Neural cell (in vitro differentiated cells): Measurements from ENCODE around the gene PACS1. TPM values are rescaled to one million over a fixed set of nuclear protein-coding genes. Genes with fewer than 3 reads are reported as not detected.

Experiments used
- H2AFZ ChIP-seq: fragments of 200-600, 300-800 bp; sonication (generic), shearing (Covaris generic); 2 replicates; pipeline ENCODE4 v1.6.0; 2014; ENCODE audit warnings: low read depth, mild to moderate bottlenecking, antibody characterized with exemption, low read length, moderate library complexity
- H3F3A ChIP-seq: fragments of 200-600 bp; shearing (Covaris generic); 2 replicates; pipeline ENCODE4 v1.6.1; 2016; ENCODE audit warnings: mild to moderate bottlenecking, moderate library complexity, mixed read lengths, antibody characterized with exemption, low read length; ENCODE audit not compliant: insufficient read depth, poor library complexity, severe bottlenecking
- H3K27ac ChIP-seq: fragments of 200-600, 300-800 bp; sonication (generic), shearing (Covaris generic); 2 replicates; pipeline ENCODE4 v1.5.1; 2014; ENCODE audit warnings: mild to moderate bottlenecking, low read length, moderate library complexity
- H3K27me3 ChIP-seq: fragments of 300-800, 200-600 bp; sonication (generic), shearing (Covaris generic); 2 replicates; pipeline ENCODE4 v1.6.0; 2014; ENCODE audit warnings: mild to moderate bottlenecking, low read depth, low read length, moderate library complexity; ENCODE audit not compliant: insufficient read depth
- H3K36me3 ChIP-seq: fragments of 300-800, 200-600 bp; sonication (generic), shearing (Covaris generic); 2 replicates; pipeline ENCODE4 v1.5.1; 2014; ENCODE audit warnings: mild to moderate bottlenecking, antibody characterized with exemption, low read length, moderate library complexity; ENCODE audit not compliant: insufficient read depth
- H3K4me2 ChIP-seq: fragments of 300-800, 200-600 bp; sonication (generic), shearing (Covaris generic); 2 replicates; pipeline ENCODE4 v1.6.0; 2014; ENCODE audit warnings: mild to moderate bottlenecking, low read length
- H3K4me3 ChIP-seq: fragments of 300-800, 200-600 bp; sonication (generic), shearing (Covaris generic); 2 replicates; pipeline ENCODE4 v1.5.1; 2014; ENCODE audit warnings: mild to moderate bottlenecking, low read length, moderate library complexity
- H3K79me2 ChIP-seq: fragments of 200-600 bp; shearing (Covaris generic); replicated peaks from 2 replicates; pipeline ENCODE4 v1.6.0; 2014; ENCODE audit warnings: mild to moderate bottlenecking, low read length, moderate library complexity; ENCODE audit not compliant: insufficient read depth
- H3K9ac ChIP-seq: fragments of 300-800, 200-600 bp; sonication (generic), shearing (Covaris generic); 2 replicates; pipeline ENCODE4 v1.6.1; 2016; ENCODE audit warnings: mild to moderate bottlenecking, low read length, mixed read lengths
- H3K9me2 ChIP-seq: fragments of 200-600 bp; shearing (Covaris generic); 2 replicates; pipeline ENCODE4 v1.6.1; 2016; ENCODE audit warnings: mild to moderate bottlenecking, low read length, mixed read lengths; ENCODE audit not compliant: insufficient read depth
- H3K9me3 ChIP-seq: fragments of 200-600, 300-800 bp; sonication (generic), shearing (Covaris generic); 2 replicates; pipeline ENCODE4 v1.6.1; 2016; ENCODE audit warnings: mild to moderate bottlenecking, mixed run types, low read length, moderate library complexity, mixed read lengths
- H4K20me1 ChIP-seq: fragments of 200-600 bp; shearing (Covaris generic); 2 replicates; pipeline ENCODE4 v1.6.1; 2016; ENCODE audit warnings: mild to moderate bottlenecking, mixed run types; ENCODE audit not compliant: insufficient read depth
- CTCF ChIP-seq: fragments of 450-650 bp; IDR thresholded peaks from 2 replicates; pipeline ENCODE4 v1.5.1; 2014; ENCODE audit warnings: antibody characterized with exemption, mild to moderate bottlenecking, moderate library complexity; ENCODE audit not compliant: poor library complexity, severe bottlenecking
- EP300 ChIP-seq: fragments of 450-650 bp; conservative IDR thresholded peaks from 2 replicates; pipeline ENCODE4 v1.6.1; 2014; ENCODE audit warnings: antibody characterized with exemption, mild to moderate bottlenecking, moderate library complexity; ENCODE audit not compliant: poor library complexity, severe bottlenecking
- EZH2 ChIP-seq: fragments of 200-600, 300-800 bp; shearing (Covaris generic), sonication (generic); IDR thresholded peaks from 2 replicates; pipeline ENCODE4 v1.6.1; 2014; ENCODE audit warnings: antibody characterized with exemption, low read length, borderline replicate concordance, mild to moderate bottlenecking; ENCODE audit not compliant: insufficient read depth, poor library complexity, severe bottlenecking
- MXI1 ChIP-seq: fragments of 450-650 bp; conservative IDR thresholded peaks from 2 replicates; pipeline ENCODE4 v1.6.1; 2014; ENCODE audit warnings: antibody characterized with exemption, mild to moderate bottlenecking; ENCODE audit not compliant: poor library complexity, severe bottlenecking
- POLR2AphosphoS5 ChIP-seq: IDR thresholded peaks from 2 replicates; pipeline ENCODE4 v1.6.1; 2012
- RAD21 ChIP-seq: fragments of 450-650 bp; conservative IDR thresholded peaks from 2 replicates; pipeline ENCODE4 v1.6.1; 2014; ENCODE audit warnings: antibody characterized with exemption, mild to moderate bottlenecking, moderate library complexity
- REST ChIP-seq: IDR thresholded peaks from 2 replicates; pipeline ENCODE4 v1.6.1; 2012; ENCODE audit warnings: borderline replicate concordance
- SMC3 ChIP-seq: fragments of 450-650 bp; conservative IDR thresholded peaks from 2 replicates; pipeline ENCODE4 v1.6.1; 2014; ENCODE audit warnings: antibody characterized with exemption, mild to moderate bottlenecking, moderate library complexity; ENCODE audit not compliant: poor library complexity
- TAF1 ChIP-seq: IDR thresholded peaks from 2 replicates; pipeline ENCODE4 v1.6.1; 2012; ENCODE audit warnings: low read depth
- polyA plus RNA-seq: library from polyadenylated mRNA; depleted of rRNA; stranded (reverse); fragments of >200 nt; gene quantifications from 2 replicates; pipeline ENCODE4 v1.2.3, GENCODE V29; 2014

Gene PACS1
- polyA plus RNA-seq, 1 donor from 2014 or later = 14.4 TPM

- Histone ChIP-seq H3F3A (no peaks in the 10 kb centered on the region), H3K79me2 (no peaks in the 10 kb centered on the region), H4K20me1 (no peaks in the 10 kb centered on the region), H3K36me3 (no peaks in the 10 kb centered on the region), H3K27ac (peak overlapping the region; percentile 40), H3K9me2 (no peaks in the 10 kb centered on the region), H3K9me3 (no peaks in the 10 kb centered on the region), H2AFZ (no peak overlapping the region), H3K4me3 (peak overlapping the region; percentile 37), H3K4me2 (no peak overlapping the region), H3K9ac (peak overlapping the region; percentile 1), H3K27me3 (no peaks in the 10 kb centered on the region)
- TF ChIP-seq CTCF = peak; percentile 26
- TF ChIP-seq REST = no peak
- no peak for TF ChIP-seq MXI1
- TF ChIP-seq EZH2 = no peak
These were observed 56.9 kb downstream of the PACS1 start for GRCh38 chr11:66126808-66127555.

DNA sequence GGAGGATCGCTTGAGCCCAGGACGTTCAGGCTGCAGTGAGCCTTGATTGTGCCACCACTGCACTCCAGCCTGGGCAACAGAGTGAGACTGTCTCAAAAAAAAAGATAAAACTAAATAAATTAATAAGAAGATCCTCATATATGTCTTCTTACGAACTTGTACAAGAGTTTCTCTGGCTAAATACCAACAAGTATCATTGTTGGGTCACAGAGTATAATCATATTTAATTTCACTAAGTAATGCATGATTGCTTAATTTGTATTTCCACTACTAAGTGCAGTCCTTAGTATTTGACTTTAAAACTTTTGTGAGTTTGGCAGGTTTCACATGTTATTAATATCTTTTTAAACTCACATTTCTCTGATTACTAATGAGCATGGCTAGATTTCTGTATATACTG lies 60.9 kb downstream of the PACS1 start:
- H3K27me3 ChIP-seq = no peaks in the 10 kb centered on the region
- H3K79me2 ChIP-seq = no peaks in the 10 kb centered on the region

GRCh38 chr11:66131937-66132632 lies 62.0 kb downstream of the PACS1 start:
- Histone ChIP-seq H4K20me1 (no peaks in the 10 kb centered on the region), H3F3A (no peaks in the 10 kb centered on the region), H3K9me3 (no peaks in the 10 kb centered on the region), H3K27ac (no peak overlapping the region), H3K9ac (no peak overlapping the region), H3K9me2 (no peaks in the 10 kb centered on the region), H2AFZ (no peak overlapping the region), H3K4me3 (no peak overlapping the region), H3K36me3 (no peaks in the 10 kb centered on the region), H3K79me2 (no peaks in the 10 kb centered on the region), H3K27me3 (no peaks in the 10 kb centered on the region), H3K4me2 (no peak overlapping the region)
- TF ChIP-seq CTCF (no peak), POLR2AphosphoS5 (no peak), EP300 (no peak), EZH2 (no peak), RAD21 (no peak), SMC3 (no peak), MXI1 (no peak), REST (no peak), TAF1 (no peak)

More for the DNA sequence above, 60.9 kb downstream of the PACS1 start:
- Histone ChIP-seq H3K9me2 (no peaks in the 10 kb centered on the region), H3K9me3 (no peaks in the 10 kb centered on the region), H3F3A (no peaks in the 10 kb centered on the region), H3K4me2 (no peak overlapping the region), H3K27ac (no peak overlapping the region), H4K20me1 (no peaks in the 10 kb centered on the region), H3K36me3 (no peaks in the 10 kb centered on the region), H2AFZ (no peak overlapping the region), H3K9ac (no peak overlapping the region), H3K4me3 (no peak overlapping the region)
- TF ChIP-seq RAD21 = no peak
- no peak for TF ChIP-seq POLR2AphosphoS5
